Jurkat, Clone E6-1 (cell line): ENCODE data around the gene TMPRSS11D. TPM values are rescaled to one million over a fixed set of nuclear protein-coding genes. Genes with fewer than 3 reads are reported as not detected.

Experiments used
- DNase-seq: peaks from one replicate; pipeline ENCODE4 v3.0.0-alpha.2; 2011; ENCODE audit warnings: low read depth, low spot score
- H3K4me3 ChIP-seq: 2 replicates; pipeline ENCODE4 v1.5.1; 2011; ENCODE audit warnings: mild to moderate bottlenecking, low read length, control low read depth, moderate library complexity
- polyA plus RNA-seq: library from polyadenylated mRNA; unstranded; fragments of >200 nt; gene quantifications from one replicate; pipeline ENCODE4 v1.2.1, GENCODE V29; 2012; ENCODE audit warnings: missing spikeins; ENCODE audit not compliant: insufficient read length, insufficient read depth

TMPRSS11D gene, protein sequence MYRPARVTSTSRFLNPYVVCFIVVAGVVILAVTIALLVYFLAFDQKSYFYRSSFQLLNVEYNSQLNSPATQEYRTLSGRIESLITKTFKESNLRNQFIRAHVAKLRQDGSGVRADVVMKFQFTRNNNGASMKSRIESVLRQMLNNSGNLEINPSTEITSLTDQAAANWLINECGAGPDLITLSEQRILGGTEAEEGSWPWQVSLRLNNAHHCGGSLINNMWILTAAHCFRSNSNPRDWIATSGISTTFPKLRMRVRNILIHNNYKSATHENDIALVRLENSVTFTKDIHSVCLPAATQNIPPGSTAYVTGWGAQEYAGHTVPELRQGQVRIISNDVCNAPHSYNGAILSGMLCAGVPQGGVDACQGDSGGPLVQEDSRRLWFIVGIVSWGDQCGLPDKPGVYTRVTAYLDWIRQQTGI
- polyA plus RNA-seq = not detected

DNA sequence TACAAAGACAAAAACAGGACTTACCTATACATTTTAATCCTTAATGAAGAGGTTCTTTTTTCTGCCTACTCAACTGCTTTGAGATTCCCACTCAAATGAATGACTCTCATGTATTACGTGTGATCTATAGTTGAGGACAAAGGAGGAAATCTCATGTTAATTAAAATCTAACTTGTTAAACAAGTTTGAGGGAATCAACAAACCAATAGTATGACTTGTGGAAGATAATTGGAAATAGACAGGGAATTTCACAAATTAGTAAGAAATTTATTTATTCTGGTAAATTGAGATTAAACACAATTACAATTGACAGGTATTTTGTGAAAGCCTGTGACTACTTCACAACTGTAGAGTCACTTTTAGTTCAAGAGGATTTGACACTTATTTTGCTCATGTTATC lies at the start of gene TMPRSS11D:
Gene TMPRSS11D (minus strand): TSS at position 101 of the 400 bp plus-strand sequence. CDS start 69 bp downstream, at position 32.
- DNase-seq = no peak
- H3K4me3 ChIP-seq = no peak within 1 kb of the TSS

DNA sequence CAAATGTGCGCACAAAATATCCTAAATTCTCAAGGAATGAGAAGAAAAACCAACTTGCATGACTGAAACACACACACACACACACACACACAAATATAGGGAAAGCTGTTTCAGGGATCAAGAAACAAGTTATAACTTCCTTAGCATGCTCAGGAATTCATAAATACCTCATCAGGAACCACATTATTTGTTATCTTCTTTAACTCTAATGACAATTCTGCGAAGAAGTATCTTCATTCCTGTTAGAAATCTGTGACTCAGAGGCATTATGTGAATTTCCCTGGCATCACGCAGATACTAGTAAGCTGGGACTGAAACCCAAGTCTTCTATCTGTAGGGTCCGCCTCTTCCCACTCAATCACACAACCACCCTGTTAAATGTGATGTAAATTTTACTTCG lies 49.2 kb upstream of the TMPRSS11D start:
- DNase-seq = no peak
- H3K4me3 ChIP-seq = no peak overlapping the region

- H3K4me3 ChIP-seq = no peak overlapping the region
- no peak for DNase-seq
These were observed 47.5 kb upstream of the TMPRSS11D start for GRCh38 chr4:67931256-67931655.

- no peak overlapping the region for H3K4me3 ChIP-seq
- DNase-seq = no peak
These were observed 45.6 kb upstream of the TMPRSS11D start for GRCh38 chr4:67929426-67929825.

GRCh38 chr4:67928546-67928945 lies 44.7 kb upstream of the TMPRSS11D start:
- DNase-seq = no peak
- no peak overlapping the region for H3K4me3 ChIP-seq

- no peak overlapping the region for H3K4me3 ChIP-seq
- DNase-seq = no peak
These were observed 43.4 kb upstream of the TMPRSS11D start for GRCh38 chr4:67927251-67927650.

- DNase-seq = no peak
- no peak overlapping the region for H3K4me3 ChIP-seq
These were observed 42.7 kb upstream of the TMPRSS11D start for GRCh38 chr4:67926485-67926884.

GRCh38 chr4:67922697-67923096 lies 38.9 kb upstream of the TMPRSS11D start:
- no peak overlapping the region for H3K4me3 ChIP-seq
- DNase-seq = no peak

DNA sequence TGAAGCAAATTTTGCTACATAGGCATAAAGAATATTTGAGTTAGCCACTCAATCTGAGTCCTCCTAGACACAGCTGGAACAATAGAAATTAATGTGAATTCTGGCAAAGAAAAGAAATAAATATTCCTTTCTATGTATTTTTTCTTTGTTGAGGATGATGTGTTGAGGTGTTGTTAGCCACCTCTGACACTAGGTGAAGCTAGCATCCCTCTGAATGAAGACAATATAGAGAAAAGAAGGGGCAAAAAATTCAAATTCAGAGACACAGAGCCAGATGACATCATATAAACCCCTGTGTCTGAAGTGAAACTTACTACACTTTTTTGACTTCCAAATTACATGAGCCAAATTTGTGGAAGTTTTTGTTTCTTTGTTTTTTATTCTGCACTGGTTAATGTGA lies 34.6 kb upstream of the TMPRSS11D start:
- DNase-seq = no peak

GRCh38 chr4:67915400-67915966 lies 31.7 kb upstream of the TMPRSS11D start:
- H3K4me3 ChIP-seq = no peak overlapping the region
- DNase-seq = peak; percentile 81

More for the DNA sequence above, 34.6 kb upstream of the TMPRSS11D start:
- no peak overlapping the region for H3K4me3 ChIP-seq

DNA sequence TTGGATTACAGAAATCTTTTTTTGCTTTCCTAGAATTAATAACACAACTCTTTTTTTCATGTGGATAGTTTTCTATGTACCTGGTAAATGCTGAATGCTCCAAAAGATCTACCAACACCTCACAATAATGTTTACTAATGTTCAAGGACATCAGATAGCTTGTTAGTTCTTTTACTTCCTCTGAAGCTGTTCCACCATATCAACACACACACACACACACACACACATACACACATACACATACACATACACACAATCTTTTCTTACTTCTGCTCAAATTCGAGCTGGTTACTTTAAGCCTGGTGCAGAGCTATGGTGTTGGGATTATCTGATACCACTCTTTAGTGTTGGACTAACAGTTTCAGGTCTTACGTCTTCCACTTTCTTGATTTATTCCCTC lies 28.3 kb upstream of the TMPRSS11D start:
- DNase-seq = no peak
- H3K4me3 ChIP-seq = no peak overlapping the region

DNA sequence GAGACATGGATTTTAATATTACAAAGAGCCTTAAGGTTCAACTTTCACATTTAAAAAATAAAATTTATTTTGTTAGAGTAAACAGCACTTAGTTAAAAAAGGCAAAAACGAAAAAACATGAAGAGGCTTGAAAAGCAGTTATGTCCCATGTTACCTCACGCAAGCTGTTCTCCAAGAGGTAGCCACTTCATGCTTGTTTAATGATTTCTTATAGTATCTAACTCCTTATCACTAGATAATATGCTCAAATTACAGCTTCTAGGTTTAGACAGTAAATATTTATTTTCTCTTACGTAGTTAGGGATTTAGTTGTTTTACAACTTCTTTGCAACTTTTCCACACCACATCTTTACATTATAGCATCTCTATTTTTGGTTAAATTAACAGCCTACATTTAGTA lies 27.8 kb upstream of the TMPRSS11D start:
- no peak for DNase-seq
- no peak overlapping the region for H3K4me3 ChIP-seq

GRCh38 chr4:67911141-67911540 lies 27.3 kb upstream of the TMPRSS11D start:
- DNase-seq = no peak
- no peak overlapping the region for H3K4me3 ChIP-seq

DNA sequence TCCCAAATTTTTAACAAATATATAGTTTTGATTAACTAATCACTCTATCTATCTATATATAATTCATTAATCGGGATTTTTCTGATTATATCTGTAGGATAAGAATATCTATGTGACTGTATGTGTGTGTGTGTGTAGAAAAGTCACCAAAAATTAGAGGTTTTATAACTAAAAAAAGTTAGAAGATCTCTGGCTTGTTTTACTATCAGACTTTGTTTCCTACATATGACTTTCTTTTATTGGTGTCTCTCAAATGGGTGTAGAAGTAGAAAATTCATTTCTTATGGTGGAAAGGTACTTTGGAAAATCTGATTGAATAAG lies 26.7 kb upstream of the TMPRSS11D start:
- DNase-seq = no peak
- H3K4me3 ChIP-seq = no peak overlapping the region

- H3K4me3 ChIP-seq = no peak overlapping the region
- peak; percentile 28 for DNase-seq
These were observed 26.2 kb upstream of the TMPRSS11D start for GRCh38 chr4:67909905-67910584.

- no peak for DNase-seq
- H3K4me3 ChIP-seq = no peak overlapping the region
These were observed 23.8 kb upstream of the TMPRSS11D start for GRCh38 chr4:67907650-67908049.

DNA sequence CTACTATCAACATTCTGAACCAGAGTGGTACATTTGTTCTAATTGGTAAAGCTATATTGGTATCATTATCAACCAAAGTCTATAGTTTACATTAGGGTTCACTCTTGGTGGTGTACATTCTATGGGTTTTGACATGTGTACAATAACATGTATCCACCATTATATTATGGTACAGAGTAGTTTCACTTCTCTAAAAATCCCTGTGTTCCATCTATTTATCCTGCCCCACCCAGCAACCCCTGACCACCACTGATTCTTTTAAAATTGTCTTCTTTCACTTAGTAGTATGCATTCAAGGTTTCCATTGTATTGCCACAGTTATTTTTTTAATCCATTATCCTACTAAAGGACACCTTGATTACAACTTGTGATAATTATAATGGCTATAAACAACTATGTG lies 15.3 kb upstream of the TMPRSS11D start:
- no peak for DNase-seq
- no peak overlapping the region for H3K4me3 ChIP-seq

GRCh38 chr4:67897686-67898085 lies 13.9 kb upstream of the TMPRSS11D start:
- no peak overlapping the region for H3K4me3 ChIP-seq
- no peak for DNase-seq

- H3K4me3 ChIP-seq = no peak overlapping the region
- DNase-seq = no peak
These were observed 12.7 kb upstream of the TMPRSS11D start for GRCh38 chr4:67896421-67897065.

DNA sequence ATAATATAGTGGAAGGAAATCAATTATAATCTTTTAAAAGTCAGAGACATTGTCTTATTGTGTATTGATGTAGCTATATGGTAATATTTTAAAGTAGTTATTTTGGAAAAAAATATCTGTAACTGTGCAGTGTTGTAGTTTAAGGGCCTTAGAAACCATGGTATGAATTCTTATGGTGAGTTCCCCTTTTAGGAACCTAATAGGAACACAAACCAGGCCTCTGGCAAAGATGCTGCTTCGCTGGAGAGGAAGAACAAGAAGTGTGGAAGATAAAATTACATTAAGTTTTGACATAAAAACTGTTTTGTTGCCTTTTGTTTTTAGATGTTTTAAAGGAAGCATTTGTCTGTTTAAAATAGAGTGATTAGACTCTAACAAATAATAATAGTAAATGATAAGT lies 10.9 kb upstream of the TMPRSS11D start:
- no peak overlapping the region for H3K4me3 ChIP-seq
- DNase-seq = no peak
